Astrocyte (in vitro differentiated cells and primary cell): Measurements from ENCODE around the gene PNMA8A. TPM values are rescaled to one million over a fixed set of nuclear protein-coding genes. Genes with fewer than 3 reads are reported as not detected.
A peak's percentile ranks its signal among the peaks of the same experiment; 100 is the strongest.

ENCODE experiments used
- DNase-seq: peaks from one replicate; pipeline ENCODE4 v3.0.0-alpha.2; 2010; ENCODE audit warnings: low read depth
- FAIRE-seq: peaks from 2 replicates; lab custom pipeline; 2011; peaks lifted over from hg19 to GRCh38; lab: Jason Lieb, UNC
- H2AFZ ChIP-seq: 2 replicates; pipeline ENCODE4 v1.6.0; 2012; ENCODE audit warnings: low read depth, low read length, inconsistent platforms
- H3K27ac ChIP-seq: 2 replicates; pipeline ENCODE4 v1.5.1; 2011; ENCODE audit warnings: low read depth, low read length, inconsistent platforms
- H3K27me3 ChIP-seq: 2 replicates; pipeline ENCODE4 v1.6.0; 2011; ENCODE audit warnings: low read length, inconsistent platforms; ENCODE audit not compliant: insufficient read depth
- H3K36me3 ChIP-seq: 2 replicates; pipeline ENCODE4 v1.5.1; 2011; ENCODE audit warnings: low read length, inconsistent platforms; ENCODE audit not compliant: insufficient read depth
- H3K4me1 ChIP-seq: 2 replicates; pipeline ENCODE4 v1.5.1; 2011; ENCODE audit warnings: low read length, inconsistent platforms; ENCODE audit not compliant: insufficient read depth
- H3K4me2 ChIP-seq: 2 replicates; pipeline ENCODE4 v1.6.0; 2012; ENCODE audit warnings: low read length, inconsistent platforms
- H3K4me3 ChIP-seq: 2 replicates; pipeline ENCODE4 v1.5.1; 2011; ENCODE audit warnings: low read depth, mild to moderate bottlenecking, low read length, inconsistent platforms; ENCODE audit not compliant: insufficient read depth
- H3K79me2 ChIP-seq: 2 replicates; pipeline ENCODE4 v1.6.0; 2012; ENCODE audit warnings: mild to moderate bottlenecking, low read length, inconsistent platforms; ENCODE audit not compliant: insufficient read depth
- H3K9ac ChIP-seq: 2 replicates; pipeline ENCODE4 v1.6.0; 2012; ENCODE audit warnings: mild to moderate bottlenecking, low read length, inconsistent platforms
- H3K9me3 ChIP-seq: 2 replicates; pipeline ENCODE4 v1.5.1; 2012; ENCODE audit warnings: low read depth, mild to moderate bottlenecking, low read length, inconsistent platforms; ENCODE audit not compliant: insufficient read depth
- H4K20me1 ChIP-seq: 2 replicates; pipeline ENCODE4 v1.6.0; 2012; ENCODE audit warnings: low read length, inconsistent platforms; ENCODE audit not compliant: insufficient read depth
- H3K27ac Mint-ChIP-seq: one replicate; pipeline ENCODE4 v1.8.0; 2021; ENCODE audit warnings: mild to moderate bottlenecking, mixed read lengths; ENCODE audit not compliant: unreplicated experiment
- H3K27me3 Mint-ChIP-seq: one replicate; pipeline ENCODE4 v1.8.0; 2021; ENCODE audit warnings: low read depth, mixed read lengths; ENCODE audit not compliant: unreplicated experiment
- H3K36me3 Mint-ChIP-seq: one replicate; pipeline ENCODE4 v1.8.0; 2021; ENCODE audit warnings: low read depth, mixed read lengths; ENCODE audit not compliant: unreplicated experiment
- H3K4me1 Mint-ChIP-seq: one replicate; pipeline ENCODE4 v1.8.0; 2021; ENCODE audit warnings: low read depth, mixed read lengths; ENCODE audit not compliant: unreplicated experiment
- H3K4me3 Mint-ChIP-seq: one replicate; pipeline ENCODE4 v1.8.0; 2021; ENCODE audit warnings: mild to moderate bottlenecking, moderate library complexity, mixed read lengths; ENCODE audit not compliant: unreplicated experiment
- H3K9me3 Mint-ChIP-seq: one replicate; pipeline ENCODE4 v1.8.0; 2021; ENCODE audit warnings: mild to moderate bottlenecking, mixed read lengths; ENCODE audit not compliant: unreplicated experiment
- CTCF ChIP-seq: IDR thresholded peaks from 2 replicates; pipeline ENCODE4 v1.5.1; 2011; ENCODE audit warnings: low read depth, mild to moderate bottlenecking, inconsistent platforms, low read length, moderate library complexity; ENCODE audit not compliant: insufficient read depth
- EZH2 ChIP-seq: IDR thresholded peaks from 2 replicates; pipeline ENCODE4 v1.6.1; 2012; ENCODE audit warnings: mild to moderate bottlenecking, low read length, inconsistent platforms; ENCODE audit not compliant: insufficient read depth
- total RNA-seq: library from RNA; stranded (reverse); gene quantifications from 2 replicates; pipeline ENCODE4 v1.2.1, GENCODE V29; 2021

Gene PNMA8A
- total RNA-seq, 1 donor from 2014 or later, result 12.1 TPM

- no peak for DNase-seq
- H4K20me1 ChIP-seq, result no peaks in the 10 kb centered on the region
- no peaks in the 10 kb centered on the region for H3K9me3 ChIP-seq
- H3K4me2 ChIP-seq, result no peak overlapping the region
- no peak for TF ChIP-seq CTCF
- no peak for TF ChIP-seq EZH2
- Mint-ChIP-seq H3K4me3 (no peak overlapping the region), H3K36me3 (no peaks in the 10 kb centered on the region), H3K9me3 (no peaks in the 10 kb centered on the region), H3K27me3 (no peaks in the 10 kb centered on the region), H3K4me1 (peaks cover 9% of the 10 kb centered on the region), H3K27ac (peak overlapping the region; percentile 73)
- no peak overlapping the region for H3K27ac ChIP-seq
- no peak overlapping the region for H3K4me3 ChIP-seq
- no peaks in the 10 kb centered on the region for H3K79me2 ChIP-seq
- peaks cover 3% of the 10 kb centered on the region for H3K27me3 ChIP-seq
- FAIRE-seq, result no peak
- H3K9ac ChIP-seq, result no peak overlapping the region
- no peaks in the 10 kb centered on the region for H3K36me3 ChIP-seq
- no peak overlapping the region for H2AFZ ChIP-seq
- peaks cover 8% of the 10 kb centered on the region for H3K4me1 ChIP-seq
These were observed 48.2 kb downstream of the PNMA8A start for GRCh38 chr19:46423188-46423587.

DNA sequence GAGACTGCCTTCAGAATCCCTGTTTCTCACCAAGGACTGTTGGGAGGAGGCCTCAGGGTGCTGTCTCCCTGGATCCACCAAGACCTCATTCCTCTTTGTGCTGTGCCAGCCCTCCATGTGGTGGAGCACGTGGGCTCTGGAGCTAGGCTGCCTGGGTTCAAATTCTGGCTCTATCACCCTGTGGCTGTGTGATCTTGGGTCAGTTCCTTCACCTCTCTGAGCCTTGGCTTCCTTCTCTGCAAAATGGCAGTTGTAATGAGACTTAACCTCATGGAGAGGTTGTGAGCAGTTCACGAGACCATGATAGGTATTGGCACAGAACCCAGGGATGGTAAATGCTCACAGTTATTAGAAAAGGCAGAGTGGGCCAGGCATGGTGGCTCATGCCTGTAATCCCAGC, 49.0 kb downstream of the PNMA8A start:
- Histone ChIP-seq H3K4me3 (no peak overlapping the region), H3K79me2 (no peaks in the 10 kb centered on the region), H3K4me1 (peaks cover 8% of the 10 kb centered on the region), H3K27me3 (peaks cover 3% of the 10 kb centered on the region), H3K9ac (no peak overlapping the region), H4K20me1 (no peaks in the 10 kb centered on the region), H3K9me3 (no peaks in the 10 kb centered on the region), H3K4me2 (no peak overlapping the region), H2AFZ (no peak overlapping the region), H3K36me3 (no peaks in the 10 kb centered on the region), H3K27ac (no peak overlapping the region)
- H3K9me3 Mint-ChIP-seq, result no peaks in the 10 kb centered on the region
- no peaks in the 10 kb centered on the region for H3K27me3 Mint-ChIP-seq
- no peak for TF ChIP-seq CTCF
- no peak for TF ChIP-seq EZH2
- DNase-seq, result no peak
- FAIRE-seq, result no peak
- no peak overlapping the region for H3K27ac Mint-ChIP-seq
- H3K36me3 Mint-ChIP-seq, result no peaks in the 10 kb centered on the region
- peaks cover 9% of the 10 kb centered on the region for H3K4me1 Mint-ChIP-seq
- no peak overlapping the region for H3K4me3 Mint-ChIP-seq

GRCh38 chr19:46420056-46420455, 51.3 kb downstream of the PNMA8A start:
- TF ChIP-seq CTCF, result no peak
- TF ChIP-seq EZH2, result no peak
- Mint-ChIP-seq H3K9me3 (no peaks in the 10 kb centered on the region), H3K4me3 (no peak overlapping the region), H3K27me3 (no peaks in the 10 kb centered on the region), H3K27ac (peak overlapping the region; percentile 18), H3K36me3 (no peaks in the 10 kb centered on the region), H3K4me1 (peaks cover 14% of the 10 kb centered on the region)
- Histone ChIP-seq H3K36me3 (no peaks in the 10 kb centered on the region), H3K9me3 (no peaks in the 10 kb centered on the region), H3K79me2 (no peaks in the 10 kb centered on the region), H3K4me3 (no peak overlapping the region), H3K27me3 (peaks cover 3% of the 10 kb centered on the region), H2AFZ (no peak overlapping the region), H3K9ac (no peak overlapping the region), H3K27ac (no peak overlapping the region), H4K20me1 (no peaks in the 10 kb centered on the region), H3K4me1 (peaks cover 9% of the 10 kb centered on the region), H3K4me2 (no peak overlapping the region)
- no peak for FAIRE-seq
- DNase-seq, result no peak

Other genes starting within 250 kb of the PNMA8A start
- not detected in 2 replicates for gene IGFL1, start 241.8 kb downstream of the PNMA8A start, total RNA-seq
- gene HIF3A, start 174.5 kb downstream of the PNMA8A start, total RNA-seq, result 12.6 and 15.6 TPM in 2 replicates
- 68.8 and 70.9 TPM in 2 replicates for gene PPP5C, start 124.5 kb downstream of the PNMA8A start, total RNA-seq
- gene CCDC8, start 58.0 kb downstream of the PNMA8A start, total RNA-seq, result 35.5 and 45.5 TPM in 2 replicates
- gene PNMA8C, start 42.6 kb downstream of the PNMA8A start, total RNA-seq, result 0.55 and 0.98 TPM in 2 replicates
- gene PNMA8B, start 24.3 kb upstream of the PNMA8A start, total RNA-seq, result 1.7 and 1.9 TPM in 2 replicates
- 334 and 343 TPM in 2 replicates for gene CALM3, start 129.8 kb upstream of the PNMA8A start, total RNA-seq
- 0.50 and 0.52 TPM in 2 replicates for gene PTGIR, start 153.5 kb upstream of the PNMA8A start, total RNA-seq
- not detected in 2 replicates for gene GNG8, start 164.6 kb upstream of the PNMA8A start, total RNA-seq
- gene DACT3, start 189.6 kb upstream of the PNMA8A start, total RNA-seq, result 19.8 and 27.7 TPM in 2 replicates
- gene PRKD2, start 245.6 kb upstream of the PNMA8A start, total RNA-seq, result 45.8 and 54.6 TPM in 2 replicates